HG02798 (cell line): ENCODE results near the gene PRIM1.
"Not testable (repeated sequence)": the region's sequence is repeated elsewhere in the genome, so short reads cannot be mapped to it uniquely, and the experiment has no call there.

ENCODE experiments used
- ATAC-seq: cut with Tn5 transposase; IDR thresholded peaks from one replicate; pipeline ENCODE4 v1.9.1; 2021; ENCODE audit warnings: mild to moderate bottlenecking; ENCODE audit not compliant: unreplicated experiment, poor library complexity

The PRIM1 gene

DNA sequence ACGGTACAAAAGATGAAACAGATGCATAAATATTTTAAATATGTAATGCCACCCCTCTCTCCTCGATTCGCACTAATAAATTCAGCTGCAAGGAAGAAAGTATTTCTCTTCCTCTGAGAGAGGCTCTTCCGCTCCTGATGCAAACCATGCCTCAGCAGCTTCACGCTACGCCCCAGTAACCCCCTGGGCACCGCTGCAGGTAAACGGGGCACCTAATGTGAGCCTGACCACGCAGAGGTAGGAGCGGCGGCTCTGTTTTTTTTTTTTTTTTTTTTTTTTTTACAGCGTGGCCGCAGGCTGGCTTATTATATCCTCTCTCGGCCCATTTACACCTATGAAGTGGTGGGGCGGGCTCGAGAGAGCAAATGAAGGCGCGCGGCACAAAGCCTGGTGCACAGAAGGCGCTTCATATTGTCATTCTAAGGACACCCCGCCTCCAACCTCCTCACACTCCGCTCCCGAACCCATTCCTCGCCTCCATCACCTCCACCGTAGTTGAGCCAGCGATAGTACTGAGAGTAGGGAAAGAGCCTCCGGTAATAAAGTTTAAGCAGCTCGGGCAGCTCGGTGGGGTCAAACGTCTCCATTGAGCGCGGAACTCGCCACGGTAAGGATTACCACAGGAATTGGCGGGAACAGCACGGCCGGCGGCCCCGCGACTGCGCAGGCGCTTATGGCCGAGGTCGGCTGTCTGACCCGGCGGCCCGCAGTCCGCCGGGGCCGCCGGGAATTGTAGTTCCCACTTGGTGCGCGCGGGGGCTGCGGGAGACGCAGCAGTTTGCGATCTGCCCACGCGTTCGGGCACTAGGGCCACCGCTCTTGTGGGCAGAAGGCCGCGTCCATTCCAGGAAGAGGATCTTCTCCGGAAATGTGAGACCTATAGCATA lies at the start of gene PRIM1:
Gene PRIM1, minus strand, starts transcription at position 612 of the 887 bp plus-strand sequence. Its CDS starts 25 bp downstream, at position 587.
- ATAC-seq, result peak; percentile 85

DNA sequence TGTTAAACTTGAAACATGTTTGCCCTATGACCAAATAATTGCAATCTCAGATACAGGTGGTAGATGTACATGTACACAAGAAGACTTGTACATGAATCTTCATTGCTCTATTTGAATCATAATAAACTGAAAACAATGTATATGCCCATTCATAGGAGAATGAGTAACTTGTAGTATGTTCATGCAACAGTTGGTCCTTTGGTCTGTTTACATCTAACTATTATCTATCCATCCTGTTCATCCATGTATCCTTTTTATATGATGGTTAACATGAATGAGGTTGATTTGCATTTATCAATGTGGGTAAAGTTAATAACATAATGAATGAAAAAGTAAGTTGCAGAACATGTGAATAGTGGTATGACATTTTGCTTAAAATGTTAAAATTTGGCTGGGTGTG lies 48.1 kb upstream of the PRIM1 start:
- no peak for ATAC-seq

DNA sequence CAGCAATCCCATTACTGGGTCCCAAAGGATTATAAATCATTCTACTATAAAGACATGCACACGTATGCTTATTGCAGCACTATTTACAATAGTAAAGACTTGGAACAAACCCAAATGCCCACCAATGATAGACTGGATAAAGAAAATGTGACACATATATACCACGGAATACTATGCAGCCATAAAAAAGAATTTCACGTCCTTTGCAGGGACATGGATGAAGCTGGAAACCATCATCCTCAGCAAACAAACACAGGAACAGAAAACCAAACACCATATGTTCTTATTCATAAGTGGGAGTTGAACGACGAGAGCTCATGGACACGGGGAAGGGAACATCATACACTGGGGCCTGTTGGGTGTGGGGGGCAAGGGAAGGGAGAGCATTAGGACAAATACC lies 47.2 kb upstream of the PRIM1 start:
- ATAC-seq, result not testable (repeated sequence)

DNA sequence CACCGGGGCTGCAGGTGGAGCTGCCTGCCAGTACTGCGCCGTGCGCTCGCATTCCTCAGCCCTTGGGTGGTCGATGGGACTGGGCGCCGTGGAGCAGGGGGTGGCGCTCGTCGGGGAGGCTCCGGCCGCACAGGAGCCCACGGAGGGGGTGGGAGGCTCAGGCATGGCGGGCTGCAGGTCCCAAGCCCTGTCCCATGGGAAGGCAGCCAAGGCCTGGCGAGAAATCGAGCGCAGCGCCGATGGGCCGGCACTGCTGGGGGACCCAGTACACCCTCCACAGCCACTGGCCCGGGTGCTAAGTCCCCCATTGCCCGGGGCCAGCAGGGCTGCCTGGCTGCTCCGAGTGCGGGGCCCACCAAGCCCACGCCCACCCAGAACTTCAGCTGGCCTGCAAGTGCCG lies 43.7 kb upstream of the PRIM1 start:
- ATAC-seq, result not testable (repeated sequence)

DNA sequence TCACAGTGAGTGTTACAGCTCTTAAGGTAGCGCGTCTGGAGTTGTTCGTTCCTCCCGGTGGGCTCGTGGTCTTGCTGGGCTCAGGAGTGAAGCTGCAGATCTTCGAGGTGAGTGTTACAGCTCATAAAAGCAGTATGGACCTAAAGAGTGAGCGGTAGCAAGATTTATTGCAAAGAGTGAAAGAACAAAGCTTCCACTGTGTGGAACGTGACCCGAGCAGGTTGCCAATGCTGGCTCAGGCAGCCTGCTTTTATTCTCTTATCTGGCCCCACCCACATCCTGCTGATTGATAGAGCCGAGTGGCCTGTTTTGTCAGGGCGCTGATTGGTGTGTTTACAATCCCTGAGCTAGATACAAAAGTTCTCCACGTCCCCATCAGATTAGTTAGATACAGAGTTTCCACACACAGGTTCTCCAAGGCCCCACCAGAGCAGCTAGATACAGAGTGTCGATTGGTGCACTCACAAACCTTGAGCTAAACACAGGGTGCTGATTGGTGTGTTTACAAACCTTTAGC lies 43.0 kb upstream of the PRIM1 start:
- not testable (repeated sequence) for ATAC-seq

DNA sequence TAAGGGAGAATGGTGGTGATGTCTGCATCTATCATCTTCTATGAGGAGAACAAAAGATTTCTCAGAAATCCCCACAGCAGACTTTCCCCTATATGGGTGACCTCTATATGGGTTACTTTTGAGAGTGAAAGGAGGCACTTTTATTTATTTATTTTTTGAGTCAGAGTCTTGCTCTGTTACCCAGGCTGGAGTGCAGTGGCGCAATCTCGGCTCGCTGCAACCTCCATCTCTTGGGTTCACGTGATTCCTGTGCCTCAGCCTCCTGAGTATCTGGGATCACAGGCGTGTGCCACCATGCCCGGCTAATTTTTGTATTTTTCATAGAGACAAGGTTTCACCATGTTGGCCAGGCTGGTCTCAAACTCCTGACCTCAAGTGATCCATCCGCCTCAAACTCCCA lies 41.0 kb upstream of the PRIM1 start:
- not testable (repeated sequence) for ATAC-seq

DNA sequence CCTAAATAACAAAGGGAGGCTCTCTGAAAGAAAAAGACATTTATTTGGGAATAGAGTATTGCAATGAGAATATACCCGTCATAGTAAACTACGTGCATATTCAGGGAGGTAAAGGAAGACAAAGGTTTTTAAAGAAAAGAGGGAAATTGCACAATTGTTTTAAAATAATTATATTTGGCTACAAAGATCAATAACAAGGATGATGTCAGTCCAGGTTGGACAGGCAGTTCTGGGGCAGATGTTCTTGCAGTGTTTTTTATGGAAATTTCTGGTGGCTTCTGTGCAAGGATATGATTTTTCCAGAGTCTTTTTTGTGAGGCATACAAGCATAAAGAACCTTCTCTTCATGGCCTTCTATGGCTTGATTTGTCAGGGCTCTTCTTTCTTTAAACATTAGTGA lies 40.6 kb upstream of the PRIM1 start:
- no peak for ATAC-seq

DNA sequence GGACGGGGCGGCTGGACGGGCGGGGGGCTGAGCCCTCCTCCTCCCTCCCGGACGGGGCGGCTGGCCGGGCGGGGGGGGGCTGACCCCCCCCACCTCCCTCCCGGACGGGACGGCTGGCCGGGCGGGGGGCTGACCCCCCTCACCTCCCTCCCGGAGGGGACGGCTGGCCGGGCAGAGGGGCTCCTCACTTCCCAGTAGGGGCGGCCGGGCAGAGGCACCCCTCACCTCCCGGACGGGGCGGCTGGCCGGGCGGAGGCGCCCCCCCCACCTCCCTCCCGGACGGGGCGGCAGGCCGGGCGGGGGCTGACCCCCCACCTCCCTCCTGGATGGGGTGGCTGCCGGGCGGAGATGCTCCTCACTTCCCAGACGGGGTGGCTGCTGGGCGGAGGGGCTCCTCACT lies 37.3 kb upstream of the PRIM1 start:
- not testable (repeated sequence) for ATAC-seq

DNA sequence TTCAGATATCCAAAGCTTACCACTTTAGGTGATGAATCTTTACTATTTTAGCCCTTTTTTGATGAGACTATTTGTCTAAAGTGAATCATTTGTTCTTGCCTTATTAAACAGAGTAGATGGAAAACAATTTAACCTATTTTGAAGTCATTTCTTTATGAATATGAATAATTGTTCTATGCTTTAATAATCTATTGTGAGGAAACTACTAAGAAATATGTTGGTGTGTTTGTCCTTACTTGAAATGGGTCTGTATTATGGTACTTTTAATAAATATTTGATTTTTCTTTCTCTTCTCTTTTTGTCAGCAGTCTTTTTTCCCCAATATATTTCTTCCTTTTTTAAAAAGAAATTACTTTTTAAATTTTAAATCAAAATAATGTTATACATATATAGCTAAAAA lies 35.4 kb upstream of the PRIM1 start:
- ATAC-seq, result no peak

DNA sequence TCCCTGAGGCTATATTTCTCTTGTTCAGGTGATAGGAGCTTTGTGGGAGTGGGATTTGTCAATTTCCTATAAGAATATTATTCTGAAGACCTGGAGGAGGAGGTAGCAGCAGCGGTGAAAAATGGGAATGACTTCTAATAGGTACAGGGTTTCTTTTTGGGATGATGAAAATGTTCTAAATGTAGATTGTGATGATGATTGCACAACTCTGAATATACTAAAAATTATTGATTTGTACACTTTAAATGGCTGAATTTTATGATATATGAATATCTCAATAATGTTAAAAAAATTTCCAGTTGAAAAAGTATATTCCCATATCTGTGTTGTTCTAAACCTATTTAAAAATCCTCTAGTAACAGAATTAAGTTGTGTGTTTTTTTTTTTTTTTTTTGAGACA lies 33.8 kb upstream of the PRIM1 start:
- no peak for ATAC-seq

DNA sequence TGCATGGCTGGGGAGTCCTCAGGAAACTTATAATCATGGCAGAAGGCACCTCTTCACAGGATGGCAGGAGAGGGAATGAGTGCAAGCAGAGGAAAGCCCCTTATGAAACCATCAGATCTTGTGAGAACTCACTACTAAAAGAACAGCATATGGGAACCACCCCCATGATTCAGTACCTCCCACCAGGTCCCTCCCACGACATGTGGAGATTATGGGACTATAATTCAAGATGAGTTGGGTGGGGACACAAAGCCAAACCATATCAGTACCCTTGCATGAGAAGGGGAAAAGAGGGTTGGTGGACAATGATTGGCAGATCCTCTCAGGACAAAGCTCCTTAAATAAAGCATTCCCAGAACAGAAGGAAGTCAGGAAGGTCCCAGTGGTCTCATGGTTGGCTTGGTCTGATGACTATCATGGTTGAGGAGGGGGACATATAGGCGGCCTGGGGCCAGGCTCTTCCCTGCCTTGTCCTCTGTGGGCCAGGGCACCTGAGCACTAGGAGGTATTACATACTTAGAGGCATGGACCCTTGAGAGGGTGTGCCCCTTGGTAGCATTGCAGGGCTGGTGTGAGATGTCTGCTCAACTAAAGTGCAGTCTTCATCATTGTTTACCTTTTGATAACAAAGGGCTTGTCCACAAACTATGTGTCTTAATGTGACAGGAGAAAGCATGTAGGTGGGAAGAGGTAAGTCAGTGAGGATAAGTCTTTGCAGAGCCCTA lies 33.2 kb upstream of the PRIM1 start:
- ATAC-seq, result no peak

DNA sequence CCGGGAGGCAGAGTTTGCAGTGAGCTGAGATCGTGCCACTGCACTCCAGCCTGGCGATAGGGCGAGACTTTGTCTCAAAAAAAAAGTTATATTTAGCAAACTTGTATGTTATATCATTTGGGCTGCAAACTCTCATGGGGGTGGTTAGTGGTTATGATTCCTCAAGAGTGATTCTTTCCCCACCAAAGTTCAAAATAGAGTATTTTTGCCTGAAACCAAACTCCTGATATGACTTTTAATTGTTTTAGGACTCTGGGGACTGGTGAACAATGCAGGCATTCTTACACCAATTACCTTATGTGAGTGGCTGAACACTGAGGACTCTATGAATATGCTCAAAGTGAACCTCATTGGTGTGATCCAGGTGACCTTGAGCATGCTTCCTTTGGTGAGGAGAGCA lies 29.6 kb upstream of the PRIM1 start:
- no peak for ATAC-seq

DNA sequence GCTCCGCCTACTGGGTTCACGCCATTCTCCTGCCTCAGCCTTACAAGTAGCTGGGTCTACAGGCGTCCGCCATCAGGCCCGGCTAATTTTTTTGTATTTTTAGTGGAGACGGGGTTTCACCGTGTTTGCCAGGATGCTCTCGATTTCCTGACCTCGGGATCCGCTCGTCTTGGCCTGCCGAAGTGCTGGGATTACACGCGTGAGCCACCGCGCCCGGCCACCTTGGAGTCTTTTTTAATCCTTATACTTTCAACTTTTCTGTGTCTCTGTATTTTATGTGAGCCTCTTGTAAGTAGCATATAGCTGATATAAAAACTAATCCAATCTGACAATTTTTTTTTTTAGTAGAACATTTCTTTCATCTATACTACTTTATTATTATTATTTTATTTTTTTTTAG lies 26.6 kb upstream of the PRIM1 start:
- ATAC-seq, result no peak

DNA sequence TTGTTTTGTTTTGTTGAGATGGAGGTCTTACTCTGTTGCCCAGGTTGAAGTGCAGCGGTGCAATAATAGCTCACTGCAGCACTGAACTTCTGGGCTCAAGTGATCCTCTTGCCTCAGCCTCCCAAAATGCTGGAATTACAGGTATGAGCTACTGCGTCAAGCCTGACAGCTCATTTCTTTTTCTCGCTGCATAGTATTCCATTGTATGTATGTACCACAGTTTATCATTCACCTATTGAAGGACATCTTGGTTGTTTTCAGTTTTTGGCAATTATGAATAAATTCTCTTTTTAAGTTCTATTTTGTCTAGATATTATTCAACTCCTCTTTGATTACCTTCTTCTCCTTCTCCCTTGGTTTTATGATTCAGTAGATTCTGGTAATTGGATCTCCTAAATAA lies 24.5 kb upstream of the PRIM1 start:
- ATAC-seq, result no peak

DNA sequence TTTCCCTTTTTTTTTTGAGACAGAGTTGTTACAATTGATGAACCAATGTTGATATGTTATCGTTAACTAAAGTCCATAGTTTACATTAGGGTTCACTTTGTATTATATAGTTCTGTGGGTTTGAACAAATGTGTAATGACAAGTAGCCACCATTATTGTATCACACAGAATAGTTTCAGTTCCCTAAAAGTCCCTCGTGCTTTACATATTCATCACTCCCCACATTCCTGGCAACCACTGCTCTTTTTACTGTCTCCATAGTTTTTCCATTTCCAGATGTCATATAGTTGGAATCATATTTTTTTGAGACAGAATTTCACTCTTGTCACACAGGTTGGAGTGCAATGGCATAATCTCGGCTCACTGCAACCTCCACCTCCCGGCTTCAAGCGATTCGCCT lies 23.5 kb upstream of the PRIM1 start:
- ATAC-seq, result no peak

DNA sequence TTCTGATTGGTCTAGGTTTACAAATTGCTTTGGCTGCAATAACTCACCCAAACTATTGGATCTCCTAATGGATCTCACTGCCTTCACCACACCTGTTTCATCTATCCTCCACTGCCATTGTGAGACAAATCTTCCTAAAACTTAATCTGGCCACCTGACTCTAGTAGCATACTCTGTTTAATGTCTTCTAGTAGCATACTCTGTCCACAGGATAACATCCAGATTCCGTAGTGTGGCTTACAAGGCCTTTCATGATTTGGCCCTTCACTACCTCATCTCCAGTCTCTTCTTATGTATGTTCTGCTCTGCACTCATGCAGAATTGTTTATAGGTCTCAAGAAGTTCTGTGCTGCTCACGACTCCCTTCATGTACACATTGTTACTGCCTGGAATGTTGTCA lies 21.0 kb upstream of the PRIM1 start:
- no peak for ATAC-seq

DNA sequence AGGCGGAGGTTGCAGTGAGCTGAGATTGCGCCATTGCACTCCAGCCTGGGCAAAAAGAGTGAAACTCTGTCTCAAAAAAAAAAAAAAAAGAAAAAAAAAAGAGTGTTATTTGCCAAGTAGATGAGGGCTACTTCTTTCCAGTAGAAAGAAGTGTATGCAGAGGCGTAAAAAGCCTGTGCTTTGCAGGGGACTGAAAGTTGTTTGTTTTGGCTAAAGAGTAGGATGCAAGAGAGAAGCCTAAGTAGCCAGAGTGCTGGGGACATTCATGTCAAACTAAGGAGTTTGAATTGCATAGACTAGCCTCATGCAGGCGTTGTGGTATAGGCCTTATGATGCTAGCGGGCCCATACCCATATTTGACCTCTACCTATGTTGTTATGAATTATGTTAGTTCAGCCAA lies 20.5 kb upstream of the PRIM1 start:
- ATAC-seq, result no peak

DNA sequence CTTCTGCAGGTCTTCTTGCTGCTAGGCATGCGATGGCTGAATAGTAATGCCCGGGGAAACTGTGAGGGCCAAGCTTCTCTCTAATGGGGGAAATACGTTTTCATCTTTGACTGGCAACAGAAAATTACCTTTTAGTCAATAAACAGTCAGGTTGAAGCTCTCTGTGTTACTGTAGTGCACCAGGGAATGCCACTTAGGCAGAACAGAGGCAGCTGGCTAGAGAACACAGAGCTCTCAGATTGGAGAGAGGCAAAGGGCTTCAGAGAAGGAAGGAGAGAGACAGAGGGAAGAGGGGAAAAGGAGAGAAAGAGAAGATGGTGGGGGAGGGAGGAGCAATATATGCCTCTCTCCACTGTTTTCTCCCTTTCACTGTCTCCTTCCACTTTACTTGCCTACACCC lies 17.7 kb upstream of the PRIM1 start:
- ATAC-seq, result no peak

DNA sequence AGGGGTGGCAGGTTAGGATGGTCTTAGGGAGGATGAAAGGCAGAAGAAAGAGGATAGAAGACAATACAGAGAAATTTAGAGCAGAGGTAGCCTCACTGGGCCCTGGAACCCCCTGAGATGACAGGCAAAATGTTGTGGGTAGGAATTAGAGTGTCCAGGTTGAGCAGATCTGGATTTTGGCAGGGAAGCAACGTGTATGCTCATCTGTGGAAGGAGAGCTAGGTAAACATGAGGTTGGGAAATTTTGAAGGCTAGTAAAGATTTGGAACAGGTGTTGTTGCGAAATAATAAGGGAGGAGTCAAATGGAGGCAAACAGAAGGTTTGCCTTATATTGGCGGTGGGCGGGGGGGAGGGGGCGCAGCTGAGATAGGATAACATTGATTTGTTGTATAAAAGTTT lies 16.3 kb upstream of the PRIM1 start:
- no peak for ATAC-seq

DNA sequence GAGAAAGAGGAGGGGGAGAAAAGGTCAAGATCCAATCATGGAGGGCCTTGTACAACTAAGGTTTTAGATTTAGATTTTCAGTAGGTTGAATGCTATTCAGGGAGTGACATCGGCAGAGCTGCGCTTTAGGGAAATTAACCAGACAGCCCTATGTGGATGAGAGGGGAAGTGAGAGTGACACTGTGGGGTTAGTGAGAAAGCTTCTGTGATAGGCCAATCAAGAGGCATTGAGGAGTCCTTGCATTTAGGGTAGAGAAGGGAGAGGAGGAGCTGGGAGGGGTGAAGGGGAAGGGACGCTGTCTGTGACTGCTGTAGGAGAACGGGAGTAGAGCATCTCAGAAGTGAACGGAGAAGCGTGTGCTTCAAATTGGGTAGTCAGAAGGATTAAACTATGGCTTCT lies 14.4 kb upstream of the PRIM1 start:
- peak; percentile 97 for ATAC-seq
